GM21825 (cell line): ENCODE data around the gene CD8B.

Experiments used
- ATAC-seq: cut with Tn5 transposase; IDR thresholded peaks from one replicate; pipeline ENCODE4 v1.9.1; 2021; ENCODE audit warnings: mild to moderate bottlenecking, moderate library complexity; ENCODE audit not compliant: unreplicated experiment

Gene CD8B

GRCh38 chr2:86775338-86775737 is 86.3 kb downstream of the CD8B start:
- no peak for ATAC-seq

- no peak for ATAC-seq
These were observed 86.8 kb downstream of the CD8B start for GRCh38 chr2:86774862-86775261.

- ATAC-seq, result no peak
These were observed 89.1 kb downstream of the CD8B start for GRCh38 chr2:86772611-86773010.

- ATAC-seq, result no peak
These were observed 90.8 kb downstream of the CD8B start for GRCh38 chr2:86770816-86771301.

GRCh38 chr2:86769838-86770237 is 91.8 kb downstream of the CD8B start:
- no peak for ATAC-seq

GRCh38 chr2:86768189-86768949 is 93.3 kb downstream of the CD8B start:
- ATAC-seq, result no peak
